ENCODE results near the gene SGMS1. TPM values are rescaled to one million over a fixed set of nuclear protein-coding genes. Genes with fewer than 3 reads are reported as not detected.
"Not testable (repeated sequence)": the region's sequence is repeated elsewhere in the genome, so short reads cannot be mapped to it uniquely, and the experiment has no call there.

The SGMS1 gene
- total and polyA plus RNA-seq, 12 donors, result 7.3 to 24.3 (median 17.1) TPM

DNA sequence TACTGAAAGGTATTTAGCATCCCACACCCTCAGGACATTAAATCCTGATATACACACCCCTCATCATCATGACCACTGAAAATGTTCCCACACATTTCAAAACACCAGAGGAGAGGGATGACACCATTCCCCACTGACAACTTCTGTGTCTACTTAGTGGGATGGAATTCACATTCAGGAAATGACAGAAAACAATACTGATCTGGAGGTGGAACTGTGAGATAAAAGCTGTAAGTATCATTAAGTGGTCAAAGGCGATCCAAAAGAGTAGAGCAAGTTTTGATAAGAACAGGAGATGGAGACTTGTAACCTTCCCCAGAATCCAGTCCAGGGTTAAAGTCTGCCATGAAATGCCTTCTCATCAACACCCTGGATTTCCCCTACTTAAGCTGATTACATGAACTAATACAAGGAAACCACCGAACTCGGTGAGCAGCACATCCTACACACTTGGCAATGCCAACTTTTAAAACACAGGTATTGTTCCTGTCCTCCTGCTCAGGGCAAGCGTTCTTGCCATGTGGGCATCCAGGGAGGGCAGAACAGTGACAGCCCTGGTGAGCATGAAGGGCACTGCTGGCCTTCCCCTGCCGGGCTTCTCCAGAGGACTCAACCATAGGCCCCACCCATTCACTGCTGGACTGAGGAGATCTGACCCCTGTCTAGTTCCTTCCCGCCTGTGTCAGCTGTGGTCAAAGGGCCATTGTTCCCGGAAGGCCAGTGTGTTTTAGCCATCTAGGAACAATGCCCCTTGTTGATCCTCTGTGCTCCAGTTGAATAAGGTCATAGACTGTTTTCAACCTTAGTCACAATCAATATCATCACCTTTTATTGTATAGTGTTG lies 85.0 kb downstream of the SGMS1 start:
- Histone ChIP-seq H3K4me3 (no peak overlapping the region), H3K36me3 (no peaks in the 10 kb centered on the region), H3K4me1 (peaks cover 8 to 54% (median 31%) of the 10 kb centered on the region in 9 donors), H3K27me3 (no peaks in the 10 kb centered on the region), H3K9me3 (no peaks in the 10 kb centered on the region), H3K27ac (peak overlapping the region in 3 of 10 donors; percentile 29 to 70 (median 45))
- DNase-seq (no peak), ATAC-seq (peak in 7 of 8 donors; percentile 16 to 84 (median 74))
- 44% methylated on average over 7 of the region's 7 CpGs for WGBS, 2 donors
- TF ChIP-seq, protein P1, sequence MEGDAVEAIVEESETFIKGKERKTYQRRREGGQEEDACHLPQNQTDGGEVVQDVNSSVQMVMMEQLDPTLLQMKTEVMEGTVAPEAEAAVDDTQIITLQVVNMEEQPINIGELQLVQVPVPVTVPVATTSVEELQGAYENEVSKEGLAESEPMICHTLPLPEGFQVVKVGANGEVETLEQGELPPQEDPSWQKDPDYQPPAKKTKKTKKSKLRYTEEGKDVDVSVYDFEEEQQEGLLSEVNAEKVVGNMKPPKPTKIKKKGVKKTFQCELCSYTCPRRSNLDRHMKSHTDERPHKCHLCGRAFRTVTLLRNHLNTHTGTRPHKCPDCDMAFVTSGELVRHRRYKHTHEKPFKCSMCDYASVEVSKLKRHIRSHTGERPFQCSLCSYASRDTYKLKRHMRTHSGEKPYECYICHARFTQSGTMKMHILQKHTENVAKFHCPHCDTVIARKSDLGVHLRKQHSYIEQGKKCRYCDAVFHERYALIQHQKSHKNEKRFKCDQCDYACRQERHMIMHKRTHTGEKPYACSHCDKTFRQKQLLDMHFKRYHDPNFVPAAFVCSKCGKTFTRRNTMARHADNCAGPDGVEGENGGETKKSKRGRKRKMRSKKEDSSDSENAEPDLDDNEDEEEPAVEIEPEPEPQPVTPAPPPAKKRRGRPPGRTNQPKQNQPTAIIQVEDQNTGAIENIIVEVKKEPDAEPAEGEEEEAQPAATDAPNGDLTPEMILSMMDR (IDR thresholded peaks at IDR 0.05), result no peak
- intact Hi-C loops (cut with DNase I), result no loop called here

DNA sequence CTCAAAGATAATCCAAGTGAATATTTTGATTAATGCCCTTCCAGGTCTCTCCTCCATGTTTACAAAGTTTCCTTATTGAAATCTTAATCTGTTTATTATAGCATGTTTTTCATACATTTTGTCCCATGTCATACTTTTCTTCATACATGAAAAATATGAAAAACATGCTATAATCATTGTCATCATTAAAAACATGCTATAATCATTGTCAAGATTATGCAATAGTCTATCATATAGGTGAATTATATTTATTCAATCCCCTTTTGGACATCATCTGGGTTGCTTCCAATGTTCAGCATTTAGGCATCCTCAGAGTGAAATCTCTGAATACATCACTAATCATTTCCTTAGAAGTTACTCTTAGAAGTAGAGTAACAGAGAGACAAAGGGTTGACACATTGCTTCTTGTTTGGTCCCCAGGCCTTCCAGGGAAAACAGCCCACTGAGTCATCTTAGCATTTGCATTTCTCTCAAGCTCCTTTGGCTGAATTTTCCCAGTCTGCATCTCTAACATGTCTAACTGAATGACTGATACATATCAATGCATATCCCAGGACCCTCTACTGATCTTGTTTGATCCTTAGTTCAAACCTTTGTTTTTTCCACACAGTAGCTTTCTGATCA lies 87.0 kb downstream of the SGMS1 start:
- DNase-seq (no peak), ATAC-seq (no peak)
- intact Hi-C loops (cut with DNase I), result no loop called here
- no peaks in the 10 kb centered on the region for H3K27me3 ChIP-seq
- no peaks in the 10 kb centered on the region for H3K36me3 ChIP-seq
- H3K27ac ChIP-seq, result no peak overlapping the region
- TF ChIP-seq, protein P1 (IDR thresholded peaks at IDR 0.05), result no peak
- H3K4me3 ChIP-seq, result no peak overlapping the region
- H3K4me1 ChIP-seq, result peaks cover 8 to 46% (median 16%) of the 10 kb centered on the region in 9 donors
- no peaks in the 10 kb centered on the region for H3K9me3 ChIP-seq

DNA sequence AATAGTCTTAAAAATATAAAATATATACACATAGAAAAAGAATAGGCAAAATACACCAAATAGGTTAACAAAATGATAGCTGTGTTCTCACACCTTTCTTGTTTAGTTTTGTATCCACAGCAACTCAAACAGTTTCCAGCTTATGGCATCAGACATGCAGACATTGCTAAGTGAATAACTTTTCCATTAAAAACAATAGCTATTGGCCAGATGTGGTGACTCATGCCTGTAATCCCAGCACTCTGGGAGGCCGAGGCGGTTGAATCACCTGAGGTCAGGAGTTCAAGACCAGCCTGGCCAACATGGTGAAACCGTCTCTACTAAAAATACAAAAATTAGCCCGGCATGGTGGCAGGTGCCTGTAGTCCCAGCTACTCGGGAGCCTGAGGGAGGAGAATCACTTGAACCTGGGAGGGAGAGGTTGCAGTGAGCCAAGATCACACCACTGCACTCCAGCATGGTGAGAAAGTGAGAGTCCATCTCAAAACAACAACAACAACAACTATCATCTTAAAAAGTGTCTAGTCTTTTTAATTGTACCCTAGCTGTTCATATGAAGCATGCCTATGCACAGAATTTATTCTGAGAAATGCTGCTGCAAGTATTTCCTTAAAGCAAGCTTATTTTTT lies 88.9 kb downstream of the SGMS1 start:
- WGBS, 2 donors, result 88 to 89% methylated on average over 5 of the region's 5 CpGs
- ATAC-seq, result peak in 1 of 8 donors; percentile 38

DNA sequence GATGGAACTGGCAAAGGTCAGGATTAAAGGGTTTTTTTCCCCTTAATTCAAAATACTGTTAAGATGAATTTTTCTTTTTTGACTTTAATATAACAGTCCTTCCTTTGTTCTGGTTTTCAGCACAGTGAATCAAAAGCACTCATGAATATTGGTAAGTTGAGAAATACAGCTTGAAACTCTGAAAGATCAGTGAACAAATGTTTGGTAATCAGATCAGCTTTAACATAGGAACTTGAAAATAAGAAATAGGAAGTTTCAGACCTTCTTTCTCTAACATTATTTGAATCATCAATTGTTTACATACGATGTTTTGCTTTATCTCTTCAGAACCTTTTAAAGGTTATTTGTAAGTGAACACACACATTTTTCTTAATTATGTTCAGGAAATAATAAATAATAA lies 90.5 kb downstream of the SGMS1 start:
- H3K9me3 ChIP-seq, result no peaks in the 10 kb centered on the region
- DNase-seq (no peak), ATAC-seq (no peak)
- no peaks in the 10 kb centered on the region for H3K36me3 ChIP-seq
- TF ChIP-seq, protein P1 (IDR thresholded peaks at IDR 0.05), result no peak
- H3K27me3 ChIP-seq, result no peaks in the 10 kb centered on the region
- 89 to 100% methylated on average over 1 of the region's 1 CpG for WGBS, 2 donors
- peaks cover 0 to 12% (median 0%) of the 10 kb centered on the region in 9 donors for H3K4me1 ChIP-seq
- H3K27ac ChIP-seq, result no peak overlapping the region
- H3K4me3 ChIP-seq, result no peak overlapping the region
- intact Hi-C loops (cut with DNase I), result no loop called here

More for the DNA sequence above, 88.9 kb downstream of the SGMS1 start:
- H3K36me3 ChIP-seq; H3K27me3 ChIP-seq; H3K27ac ChIP-seq; intact Hi-C loops (cut with DNase I); H3K4me3 ChIP-seq; H3K9me3 ChIP-seq; DNase-seq: not testable (repeated sequence)
- H3K4me1 ChIP-seq, result peaks cover 6 to 27% (median 9%) of the 10 kb centered on the region in 9 donors

All from heart right ventricle (tissue), 16 donors.